IMR-90 (cell line): ENCODE results near the gene CRAMP1.

Experiments
- CEBPB ChIP-seq: IDR thresholded peaks from 2 replicates; pipeline ENCODE4 v1.6.1; 2012; ENCODE audit warnings: low read depth, low read length, improper control_type of control experiment
- MXI1 ChIP-seq: IDR thresholded peaks from 2 replicates; pipeline ENCODE4 v1.6.1; 2012; ENCODE audit warnings: low read depth, mild to moderate bottlenecking, low read length, moderate library complexity, borderline replicate concordance
- RAD21 ChIP-seq: IDR thresholded peaks from 2 replicates; pipeline ENCODE4 v1.6.1; 2012; ENCODE audit warnings: low read length, improper control_type of control experiment
- TF ChIP-seq, protein P1 (sequence below): fragments of 150-350 bp; IDR thresholded peaks from 2 replicates; pipeline ENCODE4 v1.6.1; 2017; ENCODE audit warnings: mild to moderate bottlenecking, antibody characterized with exemption, low read length, low read depth
- TF ChIP-seq, protein P2 (sequence below): fragments of 150-350 bp; IDR thresholded peaks from 2 replicates; pipeline ENCODE4 v1.6.1; 2016; ENCODE audit warnings: low read depth, mild to moderate bottlenecking, low read length, moderate library complexity, borderline replicate concordance
- TF ChIP-seq, protein P3 (sequence below): conservative IDR thresholded peaks from 2 replicates; pipeline ENCODE4 v1.5.1; 2012; ENCODE audit warnings: mild to moderate bottlenecking, low read depth, low read length, improper control_type of control experiment

DNA sequence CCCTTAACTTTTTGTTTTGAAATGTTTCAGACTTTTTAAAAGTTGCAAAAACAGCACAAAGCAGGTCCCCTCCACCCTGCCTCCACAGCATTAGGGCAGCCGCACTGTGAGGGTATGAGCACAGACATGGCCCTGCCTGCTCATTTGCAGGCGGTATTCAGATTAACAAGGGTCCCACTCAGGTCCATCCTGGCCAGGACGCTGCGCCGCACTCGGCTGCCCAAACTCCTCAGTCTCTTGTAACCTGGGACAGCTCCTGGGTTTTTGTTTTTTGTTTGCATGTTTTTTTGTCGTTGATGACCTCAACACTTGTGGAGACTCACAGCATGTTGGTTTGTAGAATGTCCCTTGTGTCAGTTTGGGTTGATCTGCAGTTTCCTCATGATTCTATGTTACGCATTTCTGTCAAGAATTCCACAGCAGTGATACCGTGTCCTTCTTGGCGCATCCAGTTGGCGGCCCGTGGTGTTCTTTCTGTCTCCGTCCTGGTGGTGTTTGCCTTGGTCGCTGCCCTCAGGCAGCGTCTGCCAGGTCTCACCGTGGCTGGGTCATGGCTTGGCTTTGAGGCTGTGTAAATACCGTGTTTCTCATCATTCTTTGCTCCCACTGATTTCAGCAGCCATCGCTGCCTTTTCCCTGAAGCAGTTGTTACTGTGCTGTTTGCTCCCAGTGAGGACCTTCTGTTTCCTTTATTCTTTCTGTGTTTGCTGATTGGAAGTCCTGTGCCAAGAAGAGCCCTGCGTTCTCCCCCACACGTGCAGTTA is 18.5 kb downstream of the CRAMP1 start:
- TF ChIP-seq, protein P1, sequence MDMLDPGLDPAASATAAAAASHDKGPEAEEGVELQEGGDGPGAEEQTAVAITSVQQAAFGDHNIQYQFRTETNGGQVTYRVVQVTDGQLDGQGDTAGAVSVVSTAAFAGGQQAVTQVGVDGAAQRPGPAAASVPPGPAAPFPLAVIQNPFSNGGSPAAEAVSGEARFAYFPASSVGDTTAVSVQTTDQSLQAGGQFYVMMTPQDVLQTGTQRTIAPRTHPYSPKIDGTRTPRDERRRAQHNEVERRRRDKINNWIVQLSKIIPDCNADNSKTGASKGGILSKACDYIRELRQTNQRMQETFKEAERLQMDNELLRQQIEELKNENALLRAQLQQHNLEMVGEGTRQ: no peak
- TF ChIP-seq, protein P2, sequence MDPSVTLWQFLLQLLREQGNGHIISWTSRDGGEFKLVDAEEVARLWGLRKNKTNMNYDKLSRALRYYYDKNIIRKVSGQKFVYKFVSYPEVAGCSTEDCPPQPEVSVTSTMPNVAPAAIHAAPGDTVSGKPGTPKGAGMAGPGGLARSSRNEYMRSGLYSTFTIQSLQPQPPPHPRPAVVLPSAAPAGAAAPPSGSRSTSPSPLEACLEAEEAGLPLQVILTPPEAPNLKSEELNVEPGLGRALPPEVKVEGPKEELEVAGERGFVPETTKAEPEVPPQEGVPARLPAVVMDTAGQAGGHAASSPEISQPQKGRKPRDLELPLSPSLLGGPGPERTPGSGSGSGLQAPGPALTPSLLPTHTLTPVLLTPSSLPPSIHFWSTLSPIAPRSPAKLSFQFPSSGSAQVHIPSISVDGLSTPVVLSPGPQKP: no peak
- TF ChIP-seq CEBPB: no peak
- TF ChIP-seq, protein P3, sequence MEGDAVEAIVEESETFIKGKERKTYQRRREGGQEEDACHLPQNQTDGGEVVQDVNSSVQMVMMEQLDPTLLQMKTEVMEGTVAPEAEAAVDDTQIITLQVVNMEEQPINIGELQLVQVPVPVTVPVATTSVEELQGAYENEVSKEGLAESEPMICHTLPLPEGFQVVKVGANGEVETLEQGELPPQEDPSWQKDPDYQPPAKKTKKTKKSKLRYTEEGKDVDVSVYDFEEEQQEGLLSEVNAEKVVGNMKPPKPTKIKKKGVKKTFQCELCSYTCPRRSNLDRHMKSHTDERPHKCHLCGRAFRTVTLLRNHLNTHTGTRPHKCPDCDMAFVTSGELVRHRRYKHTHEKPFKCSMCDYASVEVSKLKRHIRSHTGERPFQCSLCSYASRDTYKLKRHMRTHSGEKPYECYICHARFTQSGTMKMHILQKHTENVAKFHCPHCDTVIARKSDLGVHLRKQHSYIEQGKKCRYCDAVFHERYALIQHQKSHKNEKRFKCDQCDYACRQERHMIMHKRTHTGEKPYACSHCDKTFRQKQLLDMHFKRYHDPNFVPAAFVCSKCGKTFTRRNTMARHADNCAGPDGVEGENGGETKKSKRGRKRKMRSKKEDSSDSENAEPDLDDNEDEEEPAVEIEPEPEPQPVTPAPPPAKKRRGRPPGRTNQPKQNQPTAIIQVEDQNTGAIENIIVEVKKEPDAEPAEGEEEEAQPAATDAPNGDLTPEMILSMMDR: no peak
- TF ChIP-seq RAD21: no peak
- TF ChIP-seq MXI1: no peak
